Measurements from ENCODE around the gene CD300LB.

CD300LB gene

GRCh38 chr17:74525465-74525725 is 5.9 kb downstream of the CD300LB start:
- Histone ChIP-seq H3K36me3 (ENCODE audit: control insufficient read depth, low read length) (no peaks in the 10 kb centered on the region), H3K4me2 (ENCODE audit: low read length) (no peak overlapping the region), H3K27me3 (ENCODE audit: control insufficient read depth, low read length) (no peaks in the 10 kb centered on the region), H3F3A (ENCODE audit: control insufficient read depth, insufficient read depth) (no peaks in the 10 kb centered on the region), H3K4me1 (ENCODE audit: control insufficient read depth, low read length) (no peaks in the 10 kb centered on the region), H3K4me3 (ENCODE audit: low read length) (no peak overlapping the region), H3K9me3 (ENCODE audit: control insufficient read depth, insufficient read depth, low read length) (no peaks in the 10 kb centered on the region), H3K79me2 (ENCODE audit: control insufficient read depth, low read length) (no peaks in the 10 kb centered on the region), H4K20me1 (ENCODE audit: control insufficient read depth, insufficient read depth, low read depth, low read length) (no peaks in the 10 kb centered on the region), H3K27ac (ENCODE audit: low read depth, low read length) (no peak overlapping the region), H3K9me2 (replicated peaks; ENCODE audit: control insufficient read depth, low read length) (no peaks in the 10 kb centered on the region)
- no peak for TF ChIP-seq CTCF (IDR thresholded peaks at IDR 0.05; ENCODE audit: low read depth, low read length, poor library complexity, severe bottlenecking)
- TF ChIP-seq EZH2phosphoT487 (IDR thresholded peaks at IDR 0.05; ENCODE audit: borderline replicate concordance, low read length) = no peak

GRCh38 chr17:74524653-74525464 is 6.4 kb downstream of the CD300LB start:
- Histone ChIP-seq H3K4me2 (ENCODE audit: low read length) (no peak overlapping the region), H3K27ac (ENCODE audit: low read depth, low read length) (no peak overlapping the region), H3K36me3 (ENCODE audit: control insufficient read depth, low read length) (no peaks in the 10 kb centered on the region), H3K4me3 (ENCODE audit: low read length) (no peak overlapping the region), H3K4me1 (ENCODE audit: control insufficient read depth, low read length) (no peaks in the 10 kb centered on the region), H4K20me1 (ENCODE audit: control insufficient read depth, insufficient read depth, low read depth, low read length) (no peaks in the 10 kb centered on the region), H3K9me2 (replicated peaks; ENCODE audit: control insufficient read depth, low read length) (no peaks in the 10 kb centered on the region), H3F3A (ENCODE audit: control insufficient read depth, insufficient read depth) (no peaks in the 10 kb centered on the region), H3K79me2 (ENCODE audit: control insufficient read depth, low read length) (no peaks in the 10 kb centered on the region), H3K27me3 (ENCODE audit: control insufficient read depth, low read length) (no peaks in the 10 kb centered on the region), H3K9me3 (ENCODE audit: control insufficient read depth, insufficient read depth, low read length) (no peaks in the 10 kb centered on the region)
- TF ChIP-seq EZH2phosphoT487 (IDR thresholded peaks at IDR 0.05; ENCODE audit: borderline replicate concordance, low read length) = no peak
- no peak for TF ChIP-seq CTCF (IDR thresholded peaks at IDR 0.05; ENCODE audit: low read depth, low read length, poor library complexity, severe bottlenecking)

GRCh38 chr17:74523308-74523707 is 8.0 kb downstream of the CD300LB start:
- Histone ChIP-seq H3K79me2 (ENCODE audit: control insufficient read depth, low read length) (no peaks in the 10 kb centered on the region), H3K4me2 (ENCODE audit: low read length) (no peak overlapping the region), H3K9me2 (replicated peaks; ENCODE audit: control insufficient read depth, low read length) (no peaks in the 10 kb centered on the region), H3K27me3 (ENCODE audit: control insufficient read depth, low read length) (no peaks in the 10 kb centered on the region), H3K27ac (ENCODE audit: low read depth, low read length) (no peak overlapping the region), H3F3A (ENCODE audit: control insufficient read depth, insufficient read depth) (no peaks in the 10 kb centered on the region), H3K4me3 (ENCODE audit: low read length) (no peak overlapping the region), H3K36me3 (ENCODE audit: control insufficient read depth, low read length) (no peaks in the 10 kb centered on the region), H3K9me3 (ENCODE audit: control insufficient read depth, insufficient read depth, low read length) (peaks cover 3% of the 10 kb centered on the region; the same call in 1 of the 2 replicates), H4K20me1 (ENCODE audit: control insufficient read depth, insufficient read depth, low read depth, low read length) (no peaks in the 10 kb centered on the region), H3K4me1 (ENCODE audit: control insufficient read depth, low read length) (no peaks in the 10 kb centered on the region)
- TF ChIP-seq EZH2phosphoT487 (IDR thresholded peaks at IDR 0.05; ENCODE audit: borderline replicate concordance, low read length) (no peak), CTCF (IDR thresholded peaks at IDR 0.05; ENCODE audit: low read depth, low read length, poor library complexity, severe bottlenecking) (no peak)

Measured in DOHH2 (cell line).